ENCODE measurements around the gene CHST11.

DNA sequence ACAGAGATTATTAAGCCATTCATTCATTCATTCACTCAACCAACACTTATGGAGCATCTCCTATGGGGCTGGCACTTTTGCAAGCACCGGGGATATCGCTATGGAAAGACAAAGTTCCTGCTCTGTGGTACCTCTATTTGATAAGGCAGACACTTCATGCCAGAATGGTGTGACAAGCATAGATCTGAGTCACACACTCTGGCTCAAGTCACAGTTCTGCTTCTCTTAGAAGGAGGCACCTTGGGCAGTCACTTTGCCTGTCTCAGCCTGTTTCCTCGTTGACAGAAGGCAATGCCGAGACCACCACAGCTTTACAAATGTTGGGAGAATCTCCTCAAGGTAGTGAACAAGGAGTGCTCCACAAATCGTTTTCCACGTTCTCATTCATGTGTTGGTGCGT, 296.1 kb downstream of the CHST11 start:
- TF ChIP-seq JUND (IDR thresholded peaks at IDR 0.05) = no peak
- no peak for TF ChIP-seq GABPA (IDR thresholded peaks at IDR 0.05 in 1 of 2, conservative IDR thresholded peaks at IDR 0.05 in 1 of 2)
- TF ChIP-seq, protein P1, sequence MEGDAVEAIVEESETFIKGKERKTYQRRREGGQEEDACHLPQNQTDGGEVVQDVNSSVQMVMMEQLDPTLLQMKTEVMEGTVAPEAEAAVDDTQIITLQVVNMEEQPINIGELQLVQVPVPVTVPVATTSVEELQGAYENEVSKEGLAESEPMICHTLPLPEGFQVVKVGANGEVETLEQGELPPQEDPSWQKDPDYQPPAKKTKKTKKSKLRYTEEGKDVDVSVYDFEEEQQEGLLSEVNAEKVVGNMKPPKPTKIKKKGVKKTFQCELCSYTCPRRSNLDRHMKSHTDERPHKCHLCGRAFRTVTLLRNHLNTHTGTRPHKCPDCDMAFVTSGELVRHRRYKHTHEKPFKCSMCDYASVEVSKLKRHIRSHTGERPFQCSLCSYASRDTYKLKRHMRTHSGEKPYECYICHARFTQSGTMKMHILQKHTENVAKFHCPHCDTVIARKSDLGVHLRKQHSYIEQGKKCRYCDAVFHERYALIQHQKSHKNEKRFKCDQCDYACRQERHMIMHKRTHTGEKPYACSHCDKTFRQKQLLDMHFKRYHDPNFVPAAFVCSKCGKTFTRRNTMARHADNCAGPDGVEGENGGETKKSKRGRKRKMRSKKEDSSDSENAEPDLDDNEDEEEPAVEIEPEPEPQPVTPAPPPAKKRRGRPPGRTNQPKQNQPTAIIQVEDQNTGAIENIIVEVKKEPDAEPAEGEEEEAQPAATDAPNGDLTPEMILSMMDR (IDR thresholded peaks at IDR 0.05; ENCODE audit: low read depth, low read length, missing input control) = no peak
- TF ChIP-seq, protein P2, sequence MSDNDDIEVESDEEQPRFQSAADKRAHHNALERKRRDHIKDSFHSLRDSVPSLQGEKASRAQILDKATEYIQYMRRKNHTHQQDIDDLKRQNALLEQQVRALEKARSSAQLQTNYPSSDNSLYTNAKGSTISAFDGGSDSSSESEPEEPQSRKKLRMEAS (IDR thresholded peaks at IDR 0.05) = no peak
- TF ChIP-seq RAD21 (IDR thresholded peaks at IDR 0.05) = no peak
- TF ChIP-seq SP1 (IDR thresholded peaks at IDR 0.05) = no peak
- no peak for TF ChIP-seq YY1 (IDR thresholded peaks at IDR 0.05)
- TF ChIP-seq RXRA (IDR thresholded peaks at IDR 0.05) = no peak

Measured in liver (tissue), 3 donors.